Sciatic nerve (tissue), 2 donors: ENCODE data around the gene ITGB1BP1. TPM values are rescaled to one million over a fixed set of nuclear protein-coding genes. Genes with fewer than 3 reads are reported as not detected.

ENCODE experiments used
- ATAC-seq: fragments of 200-7000 bp; cut with Tn5 transposase; one replicate; pipeline ENCODE4 v1.9.1; 2020; ENCODE audit warnings: mild to moderate bottlenecking, moderate library complexity
- DNase-seq: peaks from one replicate; pipeline ENCODE4 v3.0.0-alpha.2; 2020; ENCODE audit warnings: low spot score
- intact Hi-C: fragments of 100-400 bp; cut with DNase I; formaldehyde crosslinking; loops from one replicate; pipeline ENCODE4 v1.14.2; 2022
- total RNA-seq: library from RNA; stranded (reverse); fragmentation: NEBNext Ultra II Directional; extraction: Animal tissue kit (Norgen Biotek cat#: 25700); gene quantifications from one replicate; pipeline ENCODE4 v1.2.1, GENCODE V29; 2021
- donor health status: DM: no; HTN: no; CAD: no.
- donor health status: DM: no; HTN: no; CAD: no.

Gene ITGB1BP1
- total RNA-seq, 1 donor from 2014 or later = 163 TPM

GRCh38 chr2:9360110-9360509 lies 63.2 kb downstream of the ITGB1BP1 start:
- DNase-seq (no peak), ATAC-seq (no peak)
- intact Hi-C loops = no loop called here

DNA sequence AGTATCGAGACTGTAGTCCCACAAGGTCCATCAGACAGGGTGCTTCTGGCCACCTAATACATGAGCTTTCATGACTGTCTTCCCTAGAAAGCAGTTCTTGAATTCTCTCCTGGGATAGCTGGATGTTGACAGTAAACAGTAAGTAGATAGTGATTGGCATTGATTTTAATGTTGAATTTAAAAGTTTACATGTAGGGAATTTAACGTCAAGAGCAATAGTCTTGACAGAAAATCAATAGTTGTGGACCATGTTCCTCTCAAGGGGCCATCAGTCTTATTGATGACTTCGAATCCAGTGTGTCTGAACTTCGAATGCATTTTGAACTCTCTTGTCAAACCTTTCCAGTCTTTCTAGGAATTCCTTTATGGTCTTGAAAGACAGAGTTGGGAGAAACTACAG lies 63.9 kb downstream of the ITGB1BP1 start:
- ATAC-seq (no peak), DNase-seq (no peak)
- intact Hi-C loops = loop anchor here (10.0 kb wide), 1 partner anchor 215 kb away; no protein-coding TSS in a partner anchor

- DNase-seq (no peak), ATAC-seq (no peak)
- intact Hi-C loops = loop anchor here (10.0 kb wide), 1 partner anchor 214 kb away; no protein-coding TSS in a partner anchor
These were observed 64.5 kb downstream of the ITGB1BP1 start for GRCh38 chr2:9358846-9359245.

GRCh38 chr2:9356261-9356660 lies 67.1 kb downstream of the ITGB1BP1 start:
- ATAC-seq (no peak), DNase-seq (no peak)
- intact Hi-C loops = loop anchor here (10.0 kb wide), 1 partner anchor 211 kb away; no protein-coding TSS in a partner anchor

- DNase-seq = no peak
- no peak for ATAC-seq
- intact Hi-C loops = loop anchor here (10.0 kb wide), 1 partner anchor 211 kb away; no protein-coding TSS in a partner anchor
These were observed 67.6 kb downstream of the ITGB1BP1 start for GRCh38 chr2:9355716-9356115.

DNA sequence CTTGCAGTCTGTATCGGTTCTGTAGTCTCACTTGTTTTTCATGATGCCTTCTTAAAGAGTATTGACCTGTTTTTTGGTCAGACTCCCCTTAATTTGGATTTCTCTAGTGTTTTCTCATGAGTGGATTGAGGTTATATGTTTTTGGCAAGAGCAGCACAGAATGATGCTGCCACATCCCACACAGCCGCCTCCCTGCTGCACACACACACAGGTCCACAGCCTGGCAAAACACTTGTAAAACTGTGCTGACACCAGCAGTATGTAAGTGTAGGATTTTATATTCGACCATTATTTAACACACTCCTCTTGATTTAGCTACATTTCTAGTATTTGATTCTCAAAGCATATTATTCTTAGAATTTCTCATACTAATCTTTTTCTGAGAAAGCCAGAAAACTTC lies 68.1 kb downstream of the ITGB1BP1 start:
- ATAC-seq = no peak
- intact Hi-C loops = loop anchor here (10.0 kb wide), 1 partner anchor 210 kb away; no protein-coding TSS in a partner anchor
- no peak for DNase-seq

DNA sequence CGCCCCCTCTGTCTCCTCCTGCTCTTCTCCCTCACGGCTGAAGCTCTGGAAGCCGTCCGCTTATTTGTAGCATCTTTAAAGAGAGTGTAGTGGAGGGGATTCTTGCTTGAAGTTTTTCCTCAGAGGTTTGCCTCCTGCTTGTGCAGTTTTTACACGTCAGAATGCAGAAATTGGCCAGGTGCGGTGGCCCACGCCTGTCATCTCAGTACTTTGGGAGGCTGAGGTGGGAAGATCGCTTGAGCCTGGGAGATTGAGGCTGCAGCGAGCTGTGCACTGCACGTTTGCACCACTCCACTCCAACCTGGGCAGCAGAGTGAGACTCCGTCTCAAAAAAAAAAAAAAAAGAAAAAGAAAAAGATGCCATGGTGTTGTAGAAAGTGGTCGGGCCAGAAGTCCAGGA lies 69.0 kb downstream of the ITGB1BP1 start:
- intact Hi-C loops = loop anchor here (10.0 kb wide), 1 partner anchor 210 kb away; no protein-coding TSS in a partner anchor
- DNase-seq (no peak), ATAC-seq (no peak)

Other genes starting within 250 kb of the ITGB1BP1 start
- 47.1 TPM for gene ASAP2, start 216.7 kb downstream of the ITGB1BP1 start, total RNA-seq
- gene CPSF3, start 126 bp upstream of the ITGB1BP1 start, total RNA-seq = 16.0 TPM
- 55.6 TPM for gene IAH1, start 51.0 kb upstream of the ITGB1BP1 start, total RNA-seq
- gene ADAM17, start 132.3 kb upstream of the ITGB1BP1 start, total RNA-seq = 49.1 TPM
- gene YWHAQ, start 207.5 kb upstream of the ITGB1BP1 start, total RNA-seq = 209 TPM